GM12891 (cell line): ENCODE measurements around the gene LRP5.

Experiments used
- POLR2A ChIP-seq: IDR thresholded peaks from 2 replicates; pipeline ENCODE4 v1.6.1; 2011; ENCODE audit warnings: low read depth, low read length, control low read depth
- POLR2AphosphoS5 ChIP-seq: IDR thresholded peaks from 2 replicates; pipeline ENCODE4 v1.6.1; 2011; ENCODE audit warnings: low read depth, low read length, control low read depth

- TF ChIP-seq POLR2A, result no peak
- no peak for TF ChIP-seq POLR2AphosphoS5
These were observed 46.0 kb downstream of the LRP5 start for GRCh38 chr11:68358416-68358815.
